Neuronal stem cell (in vitro differentiated cells): ENCODE measurements around the gene TIMMDC1.

ENCODE experiments used
- DNase-seq: peaks from one replicate; pipeline ENCODE4 v3.0.0-alpha.2; 2013; ENCODE audit warnings: low spot score
- H2AFZ ChIP-seq: one replicate; pipeline ENCODE4 v1.6.1; 2013; ENCODE audit warnings: mild to moderate bottlenecking, low read length, inconsistent platforms
- H2AK5ac ChIP-seq: 2 replicates; pipeline ENCODE4 v1.6.1; 2013; ENCODE audit warnings: low read depth, mild to moderate bottlenecking, inconsistent platforms, low read length, moderate library complexity, mixed read lengths
- H2BK120ac ChIP-seq: 2 replicates; pipeline ENCODE4 v1.6.1; 2013; ENCODE audit warnings: low read depth, mild to moderate bottlenecking, inconsistent platforms, low read length, moderate library complexity, mixed read lengths
- H2BK12ac ChIP-seq: one replicate; pipeline ENCODE4 v1.6.1; 2013; ENCODE audit warnings: low read length, inconsistent platforms
- H2BK15ac ChIP-seq: 2 replicates; pipeline ENCODE4 v1.6.1; 2013; ENCODE audit warnings: mild to moderate bottlenecking, low read length, inconsistent platforms, mixed read lengths
- H2BK5ac ChIP-seq: one replicate; pipeline ENCODE4 v1.6.1; 2013; ENCODE audit warnings: inconsistent platforms, mild to moderate bottlenecking, low read length, moderate library complexity
- H3K14ac ChIP-seq: one replicate; pipeline ENCODE4 v1.6.1; 2013; ENCODE audit warnings: low read length, inconsistent platforms
- H3K18ac ChIP-seq: 2 replicates; pipeline ENCODE4 v1.6.1; 2013; ENCODE audit warnings: low read length, inconsistent platforms
- H3K23ac ChIP-seq: 2 replicates; pipeline ENCODE4 v1.6.1; 2013; ENCODE audit warnings: low read depth, mild to moderate bottlenecking, mixed read lengths, low read length, inconsistent platforms; ENCODE audit not compliant: poor library complexity
- H3K27ac ChIP-seq: replicated peaks from 3 replicates; pipeline ENCODE4 v1.5.1; 2013; ENCODE audit warnings: low read length, inconsistent platforms
- H3K27me3 ChIP-seq, 3 experiments: 2 replicates each; pipeline ENCODE4 v1.6.1; 2013; ENCODE audit warnings: low read length in 3 of 3, mild to moderate bottlenecking in 2 of 3, inconsistent platforms in 1 of 3, low read depth in 1 of 3, mixed read lengths in 1 of 3, moderate library complexity in 1 of 3; ENCODE audit not compliant: control insufficient read depth in 3 of 3, insufficient read depth in 3 of 3
- H3K36me3 ChIP-seq, 2 donors: replicated peaks in 1 of 2; 2 replicates each; pipeline ENCODE4 v1.6.1; 2013; ENCODE audit warnings: low read length in 2 of 2; ENCODE audit not compliant: control insufficient read depth in 2 of 2, insufficient read depth in 2 of 2
- H3K4ac ChIP-seq: 2 replicates; pipeline ENCODE4 v1.6.1; 2013; ENCODE audit warnings: inconsistent platforms, mild to moderate bottlenecking, low read length, moderate library complexity
- H3K4me1 ChIP-seq, 2 donors: 1 replicate in 1 of 2; 2 replicates in 1 of 2; pipeline ENCODE4 v1.6.1; 2013; ENCODE audit warnings: low read length in 2 of 2, low read depth in 1 of 2; ENCODE audit not compliant: control insufficient read depth in 2 of 2, insufficient read depth in 1 of 2
- H3K4me2 ChIP-seq: one replicate; pipeline ENCODE4 v1.6.1; 2013; ENCODE audit warnings: mild to moderate bottlenecking, low read length, inconsistent platforms; ENCODE audit not compliant: insufficient read depth, poor library complexity, severe bottlenecking
- H3K4me3 ChIP-seq, 2 donors: 2 replicates each; pipeline ENCODE4 v1.5.1; 2013; ENCODE audit warnings: low read length in 2 of 2, mild to moderate bottlenecking in 2 of 2, inconsistent platforms in 1 of 2, moderate library complexity in 1 of 2
- H3K79me1 ChIP-seq: one replicate; pipeline ENCODE4 v1.6.1; 2013; ENCODE audit warnings: low read depth, mild to moderate bottlenecking, inconsistent platforms, low read length, moderate library complexity
- H3K9ac ChIP-seq: one replicate; pipeline ENCODE4 v1.6.1; 2013; ENCODE audit warnings: mild to moderate bottlenecking, low read depth, low read length, inconsistent platforms; ENCODE audit not compliant: poor library complexity
- H3K9me3 ChIP-seq, 2 donors: replicated peaks in 1 of 2; 2 replicates each; pipeline versions ENCODE3 to v1.6.1; 2013; ENCODE audit warnings: low read length in 2 of 2, mild to moderate bottlenecking in 2 of 2, inconsistent platforms in 1 of 2, low read depth in 1 of 2, mixed read lengths in 1 of 2, moderate library complexity in 1 of 2; ENCODE audit not compliant: control insufficient read depth in 2 of 2, insufficient read depth in 1 of 2
- H4K8ac ChIP-seq: one replicate; pipeline ENCODE4 v1.6.1; 2013; ENCODE audit warnings: low read depth, mild to moderate bottlenecking, inconsistent platforms, low read length, moderate library complexity
- H4K91ac ChIP-seq: one replicate; pipeline ENCODE4 v1.6.1; 2013; ENCODE audit warnings: low read length, low read depth, mild to moderate bottlenecking, inconsistent platforms; ENCODE audit not compliant: poor library complexity
- WGBS, 2 donors: extraction: QIAGEN DNeasy Blood & Tissue Kit; methylation state at CpG; one replicate each; pipeline ENCODE4 v1.1.7; 2013; ENCODE audit warnings: missing lambda C conversion rate in 2 of 2, mixed read lengths in 1 of 2; ENCODE audit not compliant: insufficient read length in 2 of 2, insufficient replicate concordance in 1 of 2; ENCODE audit errors: extremely low coverage in 2 of 2; 5-methylcytosine and 5-hydroxymethylcytosine counted together

Gene TIMMDC1

DNA sequence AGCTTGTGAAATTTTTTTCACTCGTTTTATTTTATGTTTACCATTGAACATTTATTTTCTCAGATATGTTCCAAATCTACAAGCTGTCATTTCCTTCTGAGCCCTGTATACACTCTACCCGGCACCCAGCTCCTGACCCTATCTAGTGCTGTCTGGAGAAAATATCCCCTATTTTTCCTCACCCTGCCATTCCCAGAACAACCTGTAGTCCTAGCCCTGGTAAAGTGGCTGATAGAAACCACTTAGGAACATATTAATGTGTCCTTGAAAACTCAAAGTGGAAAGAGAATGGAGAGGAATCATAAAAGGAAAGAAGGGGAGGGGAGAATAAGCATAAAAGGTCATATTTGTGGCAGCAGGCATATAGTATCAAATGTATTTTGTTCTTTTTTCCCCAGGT, 8.2 kb upstream of the TIMMDC1 start:
- no peak overlapping the region for H3K14ac ChIP-seq
- H4K8ac ChIP-seq = no peak overlapping the region
- no CpG with 5 or more reads among the region's 2 CpGs for WGBS, 2 donors
- H3K9me3 ChIP-seq = no peaks in the 10 kb centered on the region
- no peak overlapping the region for H2AK5ac ChIP-seq
- H3K36me3 ChIP-seq = peaks cover 15 to 67% of the 10 kb centered on the region in 2 donors
- no peaks in the 10 kb centered on the region for H3K4me1 ChIP-seq
- no peak overlapping the region for H4K91ac ChIP-seq
- no peak overlapping the region for H3K23ac ChIP-seq
- H3K9ac ChIP-seq = no peak overlapping the region
- no peak overlapping the region for H3K4me2 ChIP-seq
- no peak overlapping the region for H2BK12ac ChIP-seq
- no peak for DNase-seq
- H3K79me1 ChIP-seq = no peaks in the 10 kb centered on the region
- no peak overlapping the region for H3K4ac ChIP-seq
- H3K18ac ChIP-seq = no peak overlapping the region
- no peaks in the 10 kb centered on the region for H3K27me3 ChIP-seq
- no peak overlapping the region for H3K4me3 ChIP-seq
- H2BK15ac ChIP-seq = no peak overlapping the region
- H2BK120ac ChIP-seq = no peak overlapping the region
- H3K27ac ChIP-seq = no peak overlapping the region
- H2AFZ ChIP-seq = no peak overlapping the region
- H2BK5ac ChIP-seq = no peak overlapping the region

- H3K9me3 ChIP-seq = no peaks in the 10 kb centered on the region
- no CpG with 5 or more reads among the region's 2 CpGs for WGBS, 2 donors
These were observed 6.2 kb upstream of the TIMMDC1 start for GRCh38 chr3:119492128-119492527.

DNA sequence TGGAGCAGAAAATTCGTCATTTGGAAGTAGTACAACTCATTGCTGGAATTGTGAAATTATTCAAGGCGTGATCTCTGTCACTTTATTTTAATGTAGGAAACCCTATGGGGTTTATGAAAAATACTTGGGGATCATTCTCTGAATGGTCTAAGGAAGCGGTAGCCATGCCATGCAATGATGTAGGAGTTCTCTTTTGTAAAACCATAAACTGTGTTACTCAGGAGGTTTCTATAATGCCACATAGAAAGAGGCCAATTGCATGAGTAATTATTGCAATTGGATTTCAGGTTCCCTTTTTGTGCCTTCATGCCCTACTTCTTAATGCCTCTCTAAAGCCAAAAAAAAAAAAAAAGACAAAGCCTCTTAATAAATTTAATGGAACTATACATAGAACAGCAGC, 5.5 kb upstream of the TIMMDC1 start:
- Histone ChIP-seq H2BK5ac (no peak overlapping the region), H4K8ac (no peak overlapping the region), H3K79me1 (no peaks in the 10 kb centered on the region), H2BK12ac (no peak overlapping the region), H2BK120ac (no peak overlapping the region), H2AFZ (no peak overlapping the region), H3K36me3 (peaks cover 2 to 45% of the 10 kb centered on the region in 2 donors), H3K4ac (no peak overlapping the region), H3K4me1 (peaks cover 1 to 2% of the 10 kb centered on the region in 2 donors), H2AK5ac (no peak overlapping the region), H3K9ac (no peak overlapping the region), H3K4me3 (no peak overlapping the region), H3K27me3 (no peaks in the 10 kb centered on the region), H3K4me2 (no peak overlapping the region), H3K27ac (no peak overlapping the region), H3K14ac (no peak overlapping the region), H3K23ac (no peak overlapping the region), H2BK15ac (no peak overlapping the region), H4K91ac (no peak overlapping the region), H3K9me3 (no peaks in the 10 kb centered on the region), H3K18ac (no peak overlapping the region)
- WGBS, 2 donors = no CpG with 5 or more reads among the region's 3 CpGs
- DNase-seq = no peak

More at GRCh38 chr3:119492128-119492527, 6.2 kb upstream of the TIMMDC1 start:
- H3K79me1 ChIP-seq = no peaks in the 10 kb centered on the region
- H2BK5ac ChIP-seq = no peak overlapping the region
- H3K18ac ChIP-seq = no peak overlapping the region
- H3K23ac ChIP-seq = no peak overlapping the region
- no peak overlapping the region for H3K4ac ChIP-seq
- no peak overlapping the region for H4K8ac ChIP-seq
- H3K27me3 ChIP-seq = no peaks in the 10 kb centered on the region
- no peak overlapping the region for H2AFZ ChIP-seq
- H2BK15ac ChIP-seq = no peak overlapping the region
- no peak overlapping the region for H3K4me2 ChIP-seq
- no peak overlapping the region for H3K27ac ChIP-seq
- H4K91ac ChIP-seq = no peak overlapping the region
- no peak overlapping the region for H2BK12ac ChIP-seq
- H3K9ac ChIP-seq = no peak overlapping the region
- peaks cover 3 to 47% of the 10 kb centered on the region in 2 donors for H3K36me3 ChIP-seq
- H3K4me1 ChIP-seq = no peaks in the 10 kb centered on the region
- no peak overlapping the region for H3K4me3 ChIP-seq
- H2AK5ac ChIP-seq = no peak overlapping the region
- DNase-seq = no peak
- no peak overlapping the region for H3K14ac ChIP-seq
- H2BK120ac ChIP-seq = no peak overlapping the region

- no peak for DNase-seq
- no peak overlapping the region for H3K4me3 ChIP-seq
- H3K14ac ChIP-seq = no peak overlapping the region
- H3K27me3 ChIP-seq = no peaks in the 10 kb centered on the region
- no peak overlapping the region for H3K27ac ChIP-seq
- no peak overlapping the region for H3K4ac ChIP-seq
- peaks cover 1 to 2% of the 10 kb centered on the region in 2 donors for H3K4me1 ChIP-seq
- no peak overlapping the region for H2BK5ac ChIP-seq
- H3K18ac ChIP-seq = no peak overlapping the region
- H2BK120ac ChIP-seq = no peak overlapping the region
- no peak overlapping the region for H2BK15ac ChIP-seq
- H4K8ac ChIP-seq = no peak overlapping the region
- no peak overlapping the region for H2AFZ ChIP-seq
- H3K9me3 ChIP-seq = no peaks in the 10 kb centered on the region
- no peak overlapping the region for H3K9ac ChIP-seq
- peaks cover 0 to 27% of the 10 kb centered on the region in 2 donors for H3K36me3 ChIP-seq
- no peak overlapping the region for H4K91ac ChIP-seq
- H2AK5ac ChIP-seq = no peak overlapping the region
- no CpG with 5 or more reads among the region's 2 CpGs for WGBS, 2 donors
- peaks cover 3% of the 10 kb centered on the region for H3K79me1 ChIP-seq
- H3K23ac ChIP-seq = no peak overlapping the region
- no peak overlapping the region for H2BK12ac ChIP-seq
- H3K4me2 ChIP-seq = no peak overlapping the region
These were observed 3.8 kb upstream of the TIMMDC1 start for GRCh38 chr3:119494597-119494996.
